GM23338 (cell line): ENCODE measurements around the gene RGL1. TPM values are rescaled to one million over a fixed set of nuclear protein-coding genes. Genes with fewer than 3 reads are reported as not detected.

Experiments
- ATAC-seq: fragments of 200-7000 bp; cut with Tn5 transposase; 3 replicates; pipeline ENCODE4 v1.9.1; 2020
- DNase-seq: peaks from one replicate; pipeline ENCODE4 v3.0.0-alpha.2; 2015; ENCODE audit warnings: low spot score
- H2AFZ ChIP-seq: fragments of 200-600 bp; sonication (generic); 2 replicates; pipeline ENCODE4 v1.8.0; 2016; ENCODE audit warnings: antibody characterized with exemption, mild to moderate bottlenecking, moderate library complexity
- H3F3A ChIP-seq: fragments of 200-600 bp; sonication (generic); replicated peaks from 2 replicates; pipeline ENCODE4 v1.8.0; 2017; ENCODE audit warnings: antibody characterized with exemption, mixed run types, low read depth
- H3K27ac ChIP-seq: fragments of 200-600 bp; sonication (generic); 2 replicates; pipeline ENCODE4 v1.6.1; 2016; ENCODE audit warnings: low read depth
- H3K27me3 ChIP-seq: fragments of 200-600 bp; sonication (generic); 2 replicates; pipeline ENCODE4 v1.8.0; 2016; ENCODE audit warnings: mild to moderate bottlenecking, mixed run types, moderate library complexity; ENCODE audit not compliant: insufficient read depth
- H3K36me3 ChIP-seq: fragments of 200-600 bp; sonication (generic); 2 replicates; pipeline ENCODE4 v1.8.0; 2016; ENCODE audit warnings: mild to moderate bottlenecking; ENCODE audit not compliant: insufficient read depth
- H3K4me1 ChIP-seq: fragments of 200-600 bp; sonication (generic); 2 replicates; pipeline ENCODE4 v1.8.0; 2016; ENCODE audit warnings: mild to moderate bottlenecking, moderate library complexity; ENCODE audit not compliant: insufficient read depth
- H3K4me2 ChIP-seq: fragments of 200-600 bp; sonication (generic); 2 replicates; pipeline ENCODE4 v1.7.1; 2017; ENCODE audit warnings: mixed run types
- H3K4me3 ChIP-seq: fragments of 200-600 bp; sonication (generic); 2 replicates; pipeline ENCODE4 v1.6.1; 2016; ENCODE audit warnings: mixed run types
- H3K79me2 ChIP-seq: fragments of 200-600 bp; sonication (generic); replicated peaks from 2 replicates; pipeline ENCODE4 v1.8.0; 2017; ENCODE audit warnings: mild to moderate bottlenecking; ENCODE audit not compliant: insufficient read depth
- H3K9me2 ChIP-seq: fragments of 200-600 bp; sonication (generic); 2 replicates; pipeline ENCODE4 v1.8.0; 2017; ENCODE audit not compliant: insufficient read depth
- H4K20me1 ChIP-seq: fragments of 200-600 bp; sonication (generic); replicated peaks from 2 replicates; pipeline ENCODE4 v1.8.0; 2017; ENCODE audit warnings: mild to moderate bottlenecking; ENCODE audit not compliant: insufficient read depth
- H3K27ac Mint-ChIP-seq: 2 replicates; pipeline ENCODE4 v1.8.0; 2020; ENCODE audit warnings: inconsistent platforms, mild to moderate bottlenecking, moderate library complexity, mixed read lengths
- H3K27me3 Mint-ChIP-seq: 3 replicates; pipeline ENCODE4 v1.8.0; 2022; ENCODE audit warnings: low read depth, mild to moderate bottlenecking, moderate library complexity, mixed read lengths, inconsistent platforms; ENCODE audit not compliant: insufficient read depth, poor library complexity
- H3K36me3 Mint-ChIP-seq: 3 replicates; pipeline ENCODE4 v1.8.0; 2021; ENCODE audit warnings: low read depth, mild to moderate bottlenecking, inconsistent platforms, moderate library complexity, mixed read lengths
- H3K4me1 Mint-ChIP-seq: 3 replicates; pipeline ENCODE4 v1.8.0; 2020; ENCODE audit warnings: mild to moderate bottlenecking, inconsistent platforms, mixed read lengths
- H3K4me3 Mint-ChIP-seq: 3 replicates; pipeline ENCODE4 v1.8.0; 2021; ENCODE audit warnings: moderate library complexity, mild to moderate bottlenecking, inconsistent platforms, mixed read lengths
- H3K9me3 Mint-ChIP-seq: 3 replicates; pipeline ENCODE4 v1.8.0; 2020; ENCODE audit warnings: moderate library complexity, mild to moderate bottlenecking, inconsistent platforms, mixed read lengths
- EZH2 ChIP-seq: fragments of 200-600 bp; sonication (generic); IDR thresholded peaks from one replicate; pipeline ENCODE4 v1.8.0; 2017; ENCODE audit warnings: antibody characterized with exemption, mild to moderate bottlenecking, low read depth; ENCODE audit not compliant: unreplicated experiment
- EZH2phosphoT487 ChIP-seq: fragments of 200-600 bp; sonication (generic); IDR thresholded peaks from one replicate; pipeline ENCODE4 v1.8.1; 2018; ENCODE audit warnings: antibody characterized with exemption; ENCODE audit not compliant: unreplicated experiment
- NANOG ChIP-seq: IDR thresholded peaks from 2 replicates; pipeline ENCODE4 v1.6.1; 2016; ENCODE audit warnings: antibody characterized with exemption, borderline replicate concordance
- STAT1 ChIP-seq: IDR thresholded peaks from one replicate; pipeline ENCODE4 v1.6.1; 2016; ENCODE audit warnings: antibody characterized with exemption; ENCODE audit not compliant: unreplicated experiment
- ZNF114 ChIP-seq: fragments of 250-450 bp; sonication (Bioruptor Pico); IDR thresholded peaks from 2 replicates; pipeline ENCODE4 v1.5.0; 2020; ENCODE audit warnings: mild to moderate bottlenecking, moderate library complexity
- ZNF331 ChIP-seq: fragments of 250-450 bp; sonication (Bioruptor Pico); IDR thresholded peaks from 2 replicates; pipeline ENCODE4 v1.5.0; 2020; ENCODE audit warnings: low read depth, mild to moderate bottlenecking, moderate library complexity
- polyA plus RNA-seq: library from polyadenylated mRNA; unstranded; fragments of >200 nt; fragmentation: Nextera tagmentation; extraction: Ambion mirVana; gene quantifications from 2 replicates; pipeline ENCODE4 v1.2.1, GENCODE V29; 2016
- total RNA-seq: library from RNA; depleted of rRNA; stranded (reverse); fragments of >200 nt; shearing (Covaris generic); gene quantifications from 2 replicates; pipeline ENCODE4 v1.2.3, GENCODE V29; 2014
- TF ChIP-seq, protein P1 (sequence below), 2 experiments: fragments of 200-600 bp in 1 of 2; sonication (generic) in 1 of 2; conservative IDR thresholded peaks; 2 replicates each; pipeline versions ENCODE4 v1.5.1 to v1.6.1; 2016 to 2017; ENCODE audit warnings: antibody characterized with exemption in 2 of 2, low read depth in 2 of 2, mild to moderate bottlenecking in 2 of 2, moderate library complexity in 1 of 2
- TF ChIP-seq, protein P2 (sequence below): IDR thresholded peaks from one replicate; pipeline ENCODE4 v1.6.1; 2018; ENCODE audit warnings: antibody characterized with exemption; ENCODE audit not compliant: unreplicated experiment
- TF ChIP-seq, protein P3 (sequence below): fragments of 250-450 bp; sonication (Bioruptor Pico); IDR thresholded peaks from 2 replicates; pipeline ENCODE4 v1.5.0; 2020; ENCODE audit warnings: mild to moderate bottlenecking, moderate library complexity

Gene RGL1
- total and polyA plus RNA-seq, 2 experiments from 2014 or later = 0.91 to 2.6 TPM

DNA sequence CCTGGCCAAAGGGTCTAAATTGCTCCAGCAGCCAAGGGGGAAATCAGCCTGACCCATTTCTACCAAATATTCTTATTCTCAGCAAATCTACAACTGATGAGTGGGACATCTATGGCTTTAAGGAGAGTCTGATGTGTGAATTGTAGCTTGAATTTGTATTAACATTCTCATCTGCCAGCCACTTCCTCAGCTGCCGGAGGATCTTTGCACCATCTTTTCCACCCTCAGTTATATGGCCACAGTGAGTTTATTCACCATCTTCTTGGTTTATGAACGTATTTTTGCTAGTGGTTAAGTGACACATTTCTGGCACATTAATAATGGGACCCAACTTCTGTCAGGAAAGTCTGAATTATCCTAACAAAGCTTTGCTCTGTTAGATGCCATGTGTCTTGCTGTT, 163.0 kb downstream of the RGL1 start:
- Mint-ChIP-seq H3K4me3 (no peak overlapping the region), H3K36me3 (no peaks in the 10 kb centered on the region), H3K27me3 (peaks cover 2% of the 10 kb centered on the region), H3K9me3 (no peaks in the 10 kb centered on the region), H3K4me1 (peaks cover 2% of the 10 kb centered on the region; the same call in 1 of the 3 replicates), H3K27ac (no peak overlapping the region)
- ATAC-seq (no peak), DNase-seq (no peak)
- Histone ChIP-seq H3K27me3 (no peaks in the 10 kb centered on the region), H3K4me1 (no peaks in the 10 kb centered on the region), H3F3A (no peaks in the 10 kb centered on the region; the same call in 1 of the 2 replicates), H3K4me2 (no peak overlapping the region), H3K36me3 (no peaks in the 10 kb centered on the region), H2AFZ (no peak overlapping the region), H3K4me3 (no peak overlapping the region), H3K79me2 (no peaks in the 10 kb centered on the region), H3K27ac (no peak overlapping the region), H4K20me1 (no peaks in the 10 kb centered on the region), H3K9me2 (peaks cover 14% of the 10 kb centered on the region)
- TF ChIP-seq, protein P1, sequence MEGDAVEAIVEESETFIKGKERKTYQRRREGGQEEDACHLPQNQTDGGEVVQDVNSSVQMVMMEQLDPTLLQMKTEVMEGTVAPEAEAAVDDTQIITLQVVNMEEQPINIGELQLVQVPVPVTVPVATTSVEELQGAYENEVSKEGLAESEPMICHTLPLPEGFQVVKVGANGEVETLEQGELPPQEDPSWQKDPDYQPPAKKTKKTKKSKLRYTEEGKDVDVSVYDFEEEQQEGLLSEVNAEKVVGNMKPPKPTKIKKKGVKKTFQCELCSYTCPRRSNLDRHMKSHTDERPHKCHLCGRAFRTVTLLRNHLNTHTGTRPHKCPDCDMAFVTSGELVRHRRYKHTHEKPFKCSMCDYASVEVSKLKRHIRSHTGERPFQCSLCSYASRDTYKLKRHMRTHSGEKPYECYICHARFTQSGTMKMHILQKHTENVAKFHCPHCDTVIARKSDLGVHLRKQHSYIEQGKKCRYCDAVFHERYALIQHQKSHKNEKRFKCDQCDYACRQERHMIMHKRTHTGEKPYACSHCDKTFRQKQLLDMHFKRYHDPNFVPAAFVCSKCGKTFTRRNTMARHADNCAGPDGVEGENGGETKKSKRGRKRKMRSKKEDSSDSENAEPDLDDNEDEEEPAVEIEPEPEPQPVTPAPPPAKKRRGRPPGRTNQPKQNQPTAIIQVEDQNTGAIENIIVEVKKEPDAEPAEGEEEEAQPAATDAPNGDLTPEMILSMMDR (conservative IDR thresholded peaks at IDR 0.05; ENCODE audit: low read depth in 2 of 2) = no peak
- TF ChIP-seq, protein P2, sequence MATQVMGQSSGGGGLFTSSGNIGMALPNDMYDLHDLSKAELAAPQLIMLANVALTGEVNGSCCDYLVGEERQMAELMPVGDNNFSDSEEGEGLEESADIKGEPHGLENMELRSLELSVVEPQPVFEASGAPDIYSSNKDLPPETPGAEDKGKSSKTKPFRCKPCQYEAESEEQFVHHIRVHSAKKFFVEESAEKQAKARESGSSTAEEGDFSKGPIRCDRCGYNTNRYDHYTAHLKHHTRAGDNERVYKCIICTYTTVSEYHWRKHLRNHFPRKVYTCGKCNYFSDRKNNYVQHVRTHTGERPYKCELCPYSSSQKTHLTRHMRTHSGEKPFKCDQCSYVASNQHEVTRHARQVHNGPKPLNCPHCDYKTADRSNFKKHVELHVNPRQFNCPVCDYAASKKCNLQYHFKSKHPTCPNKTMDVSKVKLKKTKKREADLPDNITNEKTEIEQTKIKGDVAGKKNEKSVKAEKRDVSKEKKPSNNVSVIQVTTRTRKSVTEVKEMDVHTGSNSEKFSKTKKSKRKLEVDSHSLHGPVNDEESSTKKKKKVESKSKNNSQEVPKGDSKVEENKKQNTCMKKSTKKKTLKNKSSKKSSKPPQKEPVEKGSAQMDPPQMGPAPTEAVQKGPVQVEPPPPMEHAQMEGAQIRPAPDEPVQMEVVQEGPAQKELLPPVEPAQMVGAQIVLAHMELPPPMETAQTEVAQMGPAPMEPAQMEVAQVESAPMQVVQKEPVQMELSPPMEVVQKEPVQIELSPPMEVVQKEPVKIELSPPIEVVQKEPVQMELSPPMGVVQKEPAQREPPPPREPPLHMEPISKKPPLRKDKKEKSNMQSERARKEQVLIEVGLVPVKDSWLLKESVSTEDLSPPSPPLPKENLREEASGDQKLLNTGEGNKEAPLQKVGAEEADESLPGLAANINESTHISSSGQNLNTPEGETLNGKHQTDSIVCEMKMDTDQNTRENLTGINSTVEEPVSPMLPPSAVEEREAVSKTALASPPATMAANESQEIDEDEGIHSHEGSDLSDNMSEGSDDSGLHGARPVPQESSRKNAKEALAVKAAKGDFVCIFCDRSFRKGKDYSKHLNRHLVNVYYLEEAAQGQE = no peak
- no peak for TF ChIP-seq EZH2phosphoT487
- no peak for TF ChIP-seq NANOG
- TF ChIP-seq STAT1 = no peak

DNA sequence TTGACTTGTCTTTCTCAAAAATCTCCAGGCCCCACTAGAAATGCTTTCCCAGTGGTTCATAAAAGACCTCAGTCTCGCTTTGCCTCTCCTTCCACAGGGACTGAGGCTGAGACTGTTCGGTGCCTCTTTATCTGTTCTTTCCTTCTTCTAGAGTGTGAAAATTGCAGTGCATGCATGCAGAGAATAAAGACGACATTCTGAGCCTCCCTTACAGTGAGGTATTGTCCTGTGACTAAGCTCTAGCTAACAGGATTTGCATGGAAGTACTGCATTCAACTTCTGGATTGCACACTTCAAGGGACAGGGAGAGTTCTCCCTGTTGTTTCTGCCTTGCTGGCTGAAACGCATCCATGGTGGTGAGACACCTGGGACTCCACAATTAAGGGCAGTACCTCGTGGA, 163.5 kb downstream of the RGL1 start:
- Mint-ChIP-seq H3K4me1 (peaks cover 2% of the 10 kb centered on the region; the same call in 1 of the 3 replicates), H3K9me3 (no peaks in the 10 kb centered on the region), H3K27ac (no peak overlapping the region), H3K4me3 (no peak overlapping the region), H3K27me3 (peaks cover 2% of the 10 kb centered on the region), H3K36me3 (no peaks in the 10 kb centered on the region)
- no peak overlapping the region for H2AFZ ChIP-seq
- no peak overlapping the region for H3K27ac ChIP-seq
- H3K4me2 ChIP-seq = no peak overlapping the region
- ATAC-seq = no peak
- no peaks in the 10 kb centered on the region for H4K20me1 ChIP-seq
- no peaks in the 10 kb centered on the region for H3K27me3 ChIP-seq
- H3F3A ChIP-seq = no peaks in the 10 kb centered on the region; the same call in 1 of the 2 replicates
- no peaks in the 10 kb centered on the region for H3K36me3 ChIP-seq
- DNase-seq = no peak
- no peaks in the 10 kb centered on the region for H3K4me1 ChIP-seq
- H3K9me2 ChIP-seq = peaks cover 14% of the 10 kb centered on the region
- H3K79me2 ChIP-seq = no peaks in the 10 kb centered on the region
- no peak overlapping the region for H3K4me3 ChIP-seq
- TF ChIP-seq STAT1 (no peak), EZH2phosphoT487 (no peak), ZNF331 (no peak), EZH2 (no peak), ZNF114 (CRISPR knock-in tag) (no peak)
- TF ChIP-seq, protein P3, sequence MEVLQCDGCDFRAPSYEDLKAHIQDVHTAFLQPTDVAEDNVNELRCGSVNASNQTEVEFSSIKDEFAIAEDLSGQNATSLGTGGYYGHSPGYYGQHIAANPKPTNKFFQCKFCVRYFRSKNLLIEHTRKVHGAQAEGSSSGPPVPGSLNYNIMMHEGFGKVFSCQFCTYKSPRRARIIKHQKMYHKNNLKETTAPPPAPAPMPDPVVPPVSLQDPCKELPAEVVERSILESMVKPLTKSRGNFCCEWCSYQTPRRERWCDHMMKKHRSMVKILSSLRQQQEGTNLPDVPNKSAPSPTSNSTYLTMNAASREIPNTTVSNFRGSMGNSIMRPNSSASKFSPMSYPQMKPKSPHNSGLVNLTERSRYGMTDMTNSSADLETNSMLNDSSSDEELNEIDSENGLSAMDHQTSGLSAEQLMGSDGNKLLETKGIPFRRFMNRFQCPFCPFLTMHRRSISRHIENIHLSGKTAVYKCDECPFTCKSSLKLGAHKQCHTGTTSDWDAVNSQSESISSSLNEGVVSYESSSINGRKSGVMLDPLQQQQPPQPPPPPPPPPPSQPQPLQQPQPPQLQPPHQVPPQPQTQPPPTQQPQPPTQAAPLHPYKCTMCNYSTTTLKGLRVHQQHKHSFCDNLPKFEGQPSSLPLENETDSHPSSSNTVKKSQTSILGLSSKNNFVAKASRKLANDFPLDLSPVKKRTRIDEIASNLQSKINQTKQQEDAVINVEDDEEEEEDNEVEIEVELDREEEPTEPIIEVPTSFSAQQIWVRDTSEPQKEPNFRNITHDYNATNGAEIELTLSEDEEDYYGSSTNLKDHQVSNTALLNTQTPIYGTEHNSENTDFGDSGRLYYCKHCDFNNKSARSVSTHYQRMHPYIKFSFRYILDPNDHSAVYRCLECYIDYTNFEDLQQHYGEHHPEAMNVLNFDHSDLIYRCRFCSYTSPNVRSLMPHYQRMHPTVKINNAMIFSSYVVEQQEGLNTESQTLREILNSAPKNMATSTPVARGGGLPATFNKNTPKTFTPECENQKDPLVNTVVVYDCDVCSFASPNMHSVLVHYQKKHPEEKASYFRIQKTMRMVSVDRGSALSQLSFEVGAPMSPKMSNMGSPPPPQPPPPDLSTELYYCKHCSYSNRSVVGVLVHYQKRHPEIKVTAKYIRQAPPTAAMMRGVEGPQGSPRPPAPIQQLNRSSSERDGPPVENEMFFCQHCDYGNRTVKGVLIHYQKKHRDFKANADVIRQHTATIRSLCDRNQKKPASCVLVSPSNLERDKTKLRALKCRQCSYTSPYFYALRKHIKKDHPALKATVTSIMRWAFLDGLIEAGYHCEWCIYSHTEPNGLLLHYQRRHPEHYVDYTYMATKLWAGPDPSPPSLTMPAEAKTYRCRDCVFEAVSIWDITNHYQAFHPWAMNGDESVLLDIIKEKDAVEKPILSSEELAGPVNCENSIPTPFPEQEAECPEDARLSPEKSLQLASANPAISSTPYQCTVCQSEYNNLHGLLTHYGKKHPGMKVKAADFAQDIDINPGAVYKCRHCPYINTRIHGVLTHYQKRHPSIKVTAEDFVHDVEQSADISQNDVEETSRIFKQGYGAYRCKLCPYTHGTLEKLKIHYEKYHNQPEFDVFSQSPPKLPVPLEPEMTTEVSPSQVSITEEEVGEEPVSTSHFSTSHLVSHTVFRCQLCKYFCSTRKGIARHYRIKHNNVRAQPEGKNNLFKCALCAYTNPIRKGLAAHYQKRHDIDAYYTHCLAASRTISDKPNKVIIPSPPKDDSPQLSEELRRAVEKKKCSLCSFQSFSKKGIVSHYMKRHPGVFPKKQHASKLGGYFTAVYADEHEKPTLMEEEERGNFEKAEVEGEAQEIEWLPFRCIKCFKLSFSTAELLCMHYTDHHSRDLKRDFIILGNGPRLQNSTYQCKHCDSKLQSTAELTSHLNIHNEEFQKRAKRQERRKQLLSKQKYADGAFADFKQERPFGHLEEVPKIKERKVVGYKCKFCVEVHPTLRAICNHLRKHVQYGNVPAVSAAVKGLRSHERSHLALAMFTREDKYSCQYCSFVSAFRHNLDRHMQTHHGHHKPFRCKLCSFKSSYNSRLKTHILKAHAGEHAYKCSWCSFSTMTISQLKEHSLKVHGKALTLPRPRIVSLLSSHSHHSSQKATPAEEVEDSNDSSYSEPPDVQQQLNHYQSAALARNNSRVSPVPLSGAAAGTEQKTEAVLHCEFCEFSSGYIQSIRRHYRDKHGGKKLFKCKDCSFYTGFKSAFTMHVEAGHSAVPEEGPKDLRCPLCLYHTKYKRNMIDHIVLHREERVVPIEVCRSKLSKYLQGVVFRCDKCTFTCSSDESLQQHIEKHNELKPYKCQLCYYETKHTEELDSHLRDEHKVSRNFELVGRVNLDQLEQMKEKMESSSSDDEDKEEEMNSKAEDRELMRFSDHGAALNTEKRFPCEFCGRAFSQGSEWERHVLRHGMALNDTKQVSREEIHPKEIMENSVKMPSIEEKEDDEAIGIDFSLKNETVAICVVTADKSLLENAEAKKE (CRISPR knock-in tag) = no peak
